ENCODE data around the gene HACD2. TPM values are rescaled to one million over a fixed set of nuclear protein-coding genes. Genes with fewer than 3 reads are reported as not detected.

HACD2 gene
- total and polyA plus RNA-seq, 12 donors = 5.1 to 29.9 (median 20.2) TPM

DNA sequence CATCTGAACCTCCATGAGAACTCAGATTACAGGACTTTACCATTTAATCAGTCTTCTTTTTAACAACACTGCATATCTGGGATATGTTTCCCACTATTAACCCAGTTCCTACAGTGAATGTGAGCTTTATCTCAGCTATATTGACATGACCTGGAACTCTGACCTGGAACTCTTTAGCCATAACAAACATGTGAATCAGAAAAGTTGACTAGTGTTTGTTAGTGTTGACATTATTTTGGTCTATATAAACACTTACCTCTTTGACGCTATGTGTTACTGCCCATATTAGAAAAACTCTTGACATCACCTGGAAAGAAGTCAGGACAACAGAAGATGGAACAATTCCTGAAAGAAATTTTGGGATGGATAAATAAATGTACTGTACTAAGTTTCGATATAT, 56.7 kb downstream of the HACD2 start:
- WGBS, 4 donors = 92 to 99% (median 94%) methylated on average over 2 of the region's 2 CpGs

DNA sequence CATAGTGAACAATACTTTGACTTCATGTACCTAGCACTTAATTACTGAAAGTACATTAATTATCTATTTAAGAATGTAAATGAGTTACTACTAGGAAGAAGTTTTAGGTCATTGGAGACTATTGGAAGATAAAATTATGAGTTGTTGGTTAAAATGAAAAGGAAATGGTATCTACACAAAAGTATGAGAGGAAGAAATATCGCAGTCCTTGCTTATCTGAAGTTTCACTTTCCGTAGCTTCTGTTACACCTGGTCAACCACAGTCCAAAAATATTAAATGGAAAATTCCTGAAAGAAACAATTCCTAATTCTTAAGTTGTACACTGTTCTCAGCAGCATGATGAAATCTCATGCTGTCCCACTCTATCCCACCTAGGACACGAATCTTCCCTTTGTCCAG, 57.8 kb downstream of the HACD2 start:
- TF ChIP-seq POLR2A (IDR thresholded peaks at IDR 0.05) = no peak
- TF ChIP-seq, protein P1, sequence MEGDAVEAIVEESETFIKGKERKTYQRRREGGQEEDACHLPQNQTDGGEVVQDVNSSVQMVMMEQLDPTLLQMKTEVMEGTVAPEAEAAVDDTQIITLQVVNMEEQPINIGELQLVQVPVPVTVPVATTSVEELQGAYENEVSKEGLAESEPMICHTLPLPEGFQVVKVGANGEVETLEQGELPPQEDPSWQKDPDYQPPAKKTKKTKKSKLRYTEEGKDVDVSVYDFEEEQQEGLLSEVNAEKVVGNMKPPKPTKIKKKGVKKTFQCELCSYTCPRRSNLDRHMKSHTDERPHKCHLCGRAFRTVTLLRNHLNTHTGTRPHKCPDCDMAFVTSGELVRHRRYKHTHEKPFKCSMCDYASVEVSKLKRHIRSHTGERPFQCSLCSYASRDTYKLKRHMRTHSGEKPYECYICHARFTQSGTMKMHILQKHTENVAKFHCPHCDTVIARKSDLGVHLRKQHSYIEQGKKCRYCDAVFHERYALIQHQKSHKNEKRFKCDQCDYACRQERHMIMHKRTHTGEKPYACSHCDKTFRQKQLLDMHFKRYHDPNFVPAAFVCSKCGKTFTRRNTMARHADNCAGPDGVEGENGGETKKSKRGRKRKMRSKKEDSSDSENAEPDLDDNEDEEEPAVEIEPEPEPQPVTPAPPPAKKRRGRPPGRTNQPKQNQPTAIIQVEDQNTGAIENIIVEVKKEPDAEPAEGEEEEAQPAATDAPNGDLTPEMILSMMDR (IDR thresholded peaks at IDR 0.05) = no peak
- peaks cover 0 to 6% of the 10 kb centered on the region in 2 donors for H3K4me1 ChIP-seq (replicated peaks in 1 of 2)
- 92 to 96% (median 95%) methylated on average over 3 of the region's 3 CpGs for WGBS, 4 donors
- no peak for DNase-seq
- H3K4me3 ChIP-seq = no peak overlapping the region
- intact Hi-C loops (cut with DNase I) = no loop called here
- no peaks in the 10 kb centered on the region for H3K9me3 ChIP-seq (replicated peaks in 1 of 3)
- no peaks in the 10 kb centered on the region for H3K27me3 ChIP-seq
- no peaks in the 10 kb centered on the region for H3K36me3 ChIP-seq (replicated peaks in 1 of 2)
- no peak overlapping the region for H3K27ac ChIP-seq

More for the DNA sequence above, 56.7 kb downstream of the HACD2 start:
- DNase-seq = no peak
- intact Hi-C loops (cut with DNase I) = no loop called here
- Histone ChIP-seq H3K36me3 (replicated peaks in 1 of 2) (no peaks in the 10 kb centered on the region), H3K27ac (no peak overlapping the region), H3K4me1 (replicated peaks in 1 of 2) (peaks cover 0 to 15% of the 10 kb centered on the region in 2 donors), H3K4me3 (no peak overlapping the region), H3K27me3 (no peaks in the 10 kb centered on the region), H3K9me3 (replicated peaks in 1 of 3) (no peaks in the 10 kb centered on the region)
- no peak for TF ChIP-seq POLR2A (IDR thresholded peaks at IDR 0.05)
- TF ChIP-seq, protein P1 (IDR thresholded peaks at IDR 0.05) = no peak

DNA sequence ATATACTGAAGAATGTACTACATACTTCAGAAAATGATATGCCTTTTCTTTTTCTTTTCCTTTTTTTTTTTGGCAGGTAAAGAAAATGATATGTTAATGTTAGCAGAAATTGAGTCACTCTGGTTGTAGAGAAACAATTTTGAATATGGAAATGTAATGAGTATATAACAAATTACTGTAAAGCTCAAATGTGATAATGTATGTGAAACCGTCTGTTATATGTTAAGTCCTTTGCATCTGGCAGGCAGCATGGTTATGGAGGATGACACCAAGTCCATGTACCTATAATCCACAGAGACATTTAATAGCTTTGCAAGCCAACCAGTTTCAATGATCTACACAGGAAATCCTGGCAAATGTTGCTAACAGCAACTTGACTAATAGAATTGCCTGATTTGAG, 58.4 kb downstream of the HACD2 start:
- Histone ChIP-seq H3K27ac (no peak overlapping the region), H3K4me1 (replicated peaks in 1 of 2) (peaks cover 0 to 3% of the 10 kb centered on the region in 2 donors), H3K36me3 (replicated peaks in 1 of 2) (no peaks in the 10 kb centered on the region), H3K27me3 (no peaks in the 10 kb centered on the region), H3K4me3 (no peak overlapping the region), H3K9me3 (replicated peaks in 1 of 3) (no peaks in the 10 kb centered on the region)
- 93 to 100% (median 95%) methylated on average over 1 of the region's 1 CpG for WGBS, 4 donors
- no peak for DNase-seq
- TF ChIP-seq POLR2A (IDR thresholded peaks at IDR 0.05) = no peak
- TF ChIP-seq, protein P1 (IDR thresholded peaks at IDR 0.05) = no peak
- intact Hi-C loops (cut with DNase I) = no loop called here

DNA sequence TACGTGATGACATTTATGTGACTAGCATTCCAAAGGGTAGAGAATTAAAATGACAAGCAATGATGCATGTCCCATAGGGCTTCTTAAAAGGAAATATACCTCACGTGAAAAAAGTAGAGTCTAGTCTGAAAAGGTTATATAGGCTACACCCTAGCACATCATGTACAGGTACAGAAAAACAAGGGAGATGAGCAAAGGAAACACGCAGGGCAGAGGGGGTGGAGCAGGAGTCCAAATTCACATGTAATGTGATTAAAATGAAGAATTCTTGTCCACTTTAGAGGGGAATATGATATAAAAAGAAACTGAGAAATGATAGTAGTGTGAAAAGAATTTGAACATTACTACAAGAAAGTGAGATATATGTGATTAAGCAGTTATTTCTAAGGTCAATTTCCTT, 59.4 kb downstream of the HACD2 start:
- H3K27me3 ChIP-seq = no peaks in the 10 kb centered on the region
- intact Hi-C loops (cut with DNase I) = no loop called here
- H3K27ac ChIP-seq = no peak overlapping the region
- no peak overlapping the region for H3K4me3 ChIP-seq
- no peaks in the 10 kb centered on the region for H3K36me3 ChIP-seq (replicated peaks in 1 of 2)
- H3K4me1 ChIP-seq (replicated peaks in 1 of 2) = peaks cover 0 to 7% of the 10 kb centered on the region in 2 donors
- no peak for DNase-seq
- H3K9me3 ChIP-seq (replicated peaks in 1 of 3) = no peaks in the 10 kb centered on the region
- 90 to 97% (median 95%) methylated on average over 3 of the region's 3 CpGs for WGBS, 4 donors
- TF ChIP-seq, protein P1 (IDR thresholded peaks at IDR 0.05) = no peak
- no peak for TF ChIP-seq POLR2A (IDR thresholded peaks at IDR 0.05)

Data from adrenal gland (tissue), 12 donors.